GM18499 (cell line): ENCODE measurements around the gene ELK4.

ENCODE experiments used
- ATAC-seq: cut with Tn5 transposase; IDR thresholded peaks from one replicate; pipeline ENCODE4 v1.9.1; 2021; ENCODE audit warnings: moderate number of reproducible peaks; ENCODE audit not compliant: insufficient read depth, unreplicated experiment

Gene ELK4, protein sequence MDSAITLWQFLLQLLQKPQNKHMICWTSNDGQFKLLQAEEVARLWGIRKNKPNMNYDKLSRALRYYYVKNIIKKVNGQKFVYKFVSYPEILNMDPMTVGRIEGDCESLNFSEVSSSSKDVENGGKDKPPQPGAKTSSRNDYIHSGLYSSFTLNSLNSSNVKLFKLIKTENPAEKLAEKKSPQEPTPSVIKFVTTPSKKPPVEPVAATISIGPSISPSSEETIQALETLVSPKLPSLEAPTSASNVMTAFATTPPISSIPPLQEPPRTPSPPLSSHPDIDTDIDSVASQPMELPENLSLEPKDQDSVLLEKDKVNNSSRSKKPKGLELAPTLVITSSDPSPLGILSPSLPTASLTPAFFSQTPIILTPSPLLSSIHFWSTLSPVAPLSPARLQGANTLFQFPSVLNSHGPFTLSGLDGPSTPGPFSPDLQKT

DNA sequence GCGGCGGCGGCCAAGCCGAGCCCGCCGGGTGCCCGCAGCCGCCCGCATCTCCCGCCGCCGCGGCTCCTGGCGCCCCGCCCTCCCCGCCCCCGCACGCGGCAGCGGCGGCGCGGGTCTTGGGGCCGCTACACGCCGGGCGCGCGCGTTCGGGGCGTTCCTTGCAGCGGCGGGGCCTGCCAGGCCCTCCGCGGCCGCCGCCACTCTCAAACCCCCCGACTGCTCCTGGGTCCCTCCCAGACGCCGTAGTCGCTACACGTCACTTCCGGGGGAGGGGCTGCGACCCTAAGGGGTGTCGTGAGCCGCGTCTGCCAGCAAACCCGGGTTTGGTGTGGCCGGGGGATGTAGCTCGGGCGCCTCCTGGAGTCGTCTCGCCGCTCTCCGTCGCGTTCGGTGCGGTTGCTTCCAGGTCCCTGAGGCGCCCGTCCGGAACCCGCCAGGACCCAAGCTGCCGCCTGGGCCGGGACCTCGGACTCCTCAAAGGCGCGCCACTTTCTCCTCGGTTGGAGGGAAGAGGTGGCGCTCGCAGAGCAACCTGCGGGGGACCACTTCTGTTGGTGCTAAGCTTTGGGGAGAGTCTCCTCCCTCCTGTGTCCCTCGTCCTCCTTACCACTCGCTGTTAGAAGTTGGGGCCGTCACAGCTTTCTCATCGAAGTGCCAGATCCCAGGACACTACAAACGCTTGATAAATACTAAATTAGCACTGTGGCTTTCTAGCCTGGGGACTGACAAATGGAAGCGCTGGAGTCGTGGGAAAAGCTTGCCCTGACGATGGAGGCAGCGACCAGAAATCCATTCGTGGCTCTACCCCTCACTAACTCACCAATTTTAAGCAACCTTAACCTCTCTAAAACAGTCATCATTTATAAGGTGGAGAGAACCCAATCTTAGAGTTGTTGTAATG is at the start of gene ELK4:
Gene ELK4, minus strand, starts transcription at position 244 of the 901 bp plus-strand sequence. CDS start 8,129 bp downstream, outside the sequence.
- peak; percentile 37 for ATAC-seq

DNA sequence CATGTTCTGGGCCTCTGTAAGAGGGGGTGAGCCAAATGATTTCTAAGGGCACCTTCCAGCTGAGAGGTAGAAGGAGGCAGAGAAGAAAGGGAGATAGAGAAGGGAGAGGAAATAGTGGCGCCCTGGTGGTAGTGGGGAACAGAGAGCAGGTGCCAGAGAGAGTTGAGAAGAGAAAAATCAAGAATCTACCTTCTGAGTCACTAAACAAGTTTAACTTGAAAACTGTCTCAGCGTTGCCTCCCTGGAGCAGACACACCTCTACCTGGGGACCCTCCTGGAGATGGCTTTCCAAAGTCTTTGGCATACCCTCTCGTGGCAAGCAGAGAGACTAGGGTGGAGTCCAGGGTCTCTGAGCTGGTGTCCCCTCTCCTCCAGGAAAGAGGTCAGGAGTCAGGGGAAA is 49.6 kb upstream of the ELK4 start:
- ATAC-seq = no peak

DNA sequence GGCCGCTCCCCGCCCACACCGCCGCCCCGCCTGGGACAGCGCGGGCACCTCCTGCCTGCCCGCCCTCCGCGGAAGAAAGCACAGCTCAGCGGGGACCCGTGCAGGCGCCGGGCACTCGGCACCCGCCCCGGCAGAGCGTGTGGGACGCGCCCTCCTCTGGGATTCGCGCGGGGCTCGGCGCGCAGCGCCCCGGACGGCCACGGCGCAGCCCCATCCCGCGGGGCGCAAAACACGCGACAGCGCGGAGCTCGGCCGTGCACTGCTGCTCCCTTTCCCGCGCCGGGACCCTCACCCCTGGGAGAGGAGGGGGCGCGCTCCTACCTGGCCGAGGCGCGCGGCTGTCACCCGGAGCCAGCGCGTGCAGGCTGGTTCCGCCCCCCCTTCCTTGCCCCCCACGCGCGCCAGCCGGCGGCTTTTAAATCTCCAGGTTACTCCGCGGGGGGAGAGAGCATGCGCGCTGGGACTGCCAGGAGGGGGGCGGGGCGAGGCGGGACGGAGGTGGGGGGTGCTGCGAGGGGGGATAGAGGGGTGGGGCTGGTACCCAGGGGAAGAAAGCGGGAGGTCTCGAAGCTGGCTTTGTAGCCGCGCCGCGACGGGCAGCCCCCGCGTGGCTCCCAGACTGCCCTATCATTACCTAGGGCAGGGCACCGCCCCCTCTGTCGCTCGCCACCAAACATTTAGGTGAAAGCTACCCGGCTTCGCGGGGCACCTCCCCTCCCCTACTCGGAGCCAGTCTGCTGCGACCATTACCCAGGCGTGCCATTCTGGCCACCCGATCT is 48.5 kb upstream of the ELK4 start, which contains the start of gene SLC45A3:
Gene SLC45A3, minus strand, starts transcription at position 437 of the 779 bp plus-strand sequence. CDS start 15,853 bp downstream, outside the sequence.
- ATAC-seq = no peak

DNA sequence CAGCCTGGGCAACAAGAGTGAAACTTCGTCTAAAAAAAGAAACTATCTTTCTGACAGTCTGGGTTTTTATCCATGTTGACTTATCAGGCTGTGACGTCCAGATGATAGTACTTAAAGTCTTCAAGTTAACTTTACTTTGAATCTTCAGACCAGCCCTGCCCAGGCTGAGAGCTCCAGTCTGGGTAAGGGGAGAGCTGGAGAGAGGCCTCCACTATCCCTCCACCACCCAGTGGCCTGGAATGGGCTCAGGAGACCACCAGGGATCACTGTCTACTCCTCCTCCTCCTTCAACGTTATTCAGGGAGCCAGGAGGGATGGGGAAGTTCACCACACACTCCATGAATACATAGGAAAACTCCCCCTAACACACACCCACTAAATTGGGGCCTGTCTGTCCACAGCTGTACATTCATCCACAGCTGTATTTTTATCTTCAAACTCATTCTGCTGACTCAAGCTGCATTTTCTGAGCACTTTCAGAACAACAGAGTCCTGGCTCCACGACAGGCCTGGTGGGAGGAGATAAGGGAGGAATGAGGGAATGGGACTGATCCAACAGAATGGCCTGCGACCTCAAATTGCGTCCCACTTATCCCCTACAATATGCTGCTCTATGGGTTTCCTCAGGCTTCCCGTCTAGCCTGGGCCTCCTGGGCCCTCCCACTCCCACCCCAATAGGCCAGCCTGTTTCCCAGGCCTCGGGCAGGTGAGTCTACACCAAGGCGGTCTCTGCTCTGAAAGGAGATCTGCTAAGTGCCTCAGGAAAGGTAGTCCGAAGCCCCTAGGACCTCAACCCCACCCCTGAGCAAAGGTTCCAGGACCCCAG is 46.7 kb upstream of the ELK4 start:
- ATAC-seq = no peak

DNA sequence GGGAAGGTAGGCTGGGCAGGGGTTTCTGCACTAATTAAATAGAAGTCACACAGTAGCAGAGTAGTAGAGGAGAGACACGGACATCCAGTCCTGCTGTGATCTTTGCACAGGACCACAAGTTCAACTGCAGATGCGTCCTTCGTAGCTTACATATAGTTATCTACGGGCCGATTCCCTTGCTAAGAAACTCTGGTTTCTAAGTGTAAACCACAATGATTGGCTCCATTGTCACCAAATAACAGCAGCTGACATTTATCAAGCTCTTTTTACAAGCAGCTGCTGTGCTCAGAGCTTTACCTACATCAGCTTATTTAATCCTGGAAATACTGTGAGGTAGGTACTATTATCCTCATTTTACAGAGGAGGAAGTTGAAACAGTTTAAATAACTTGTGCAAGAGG is 45.4 kb upstream of the ELK4 start:
- no peak for ATAC-seq

DNA sequence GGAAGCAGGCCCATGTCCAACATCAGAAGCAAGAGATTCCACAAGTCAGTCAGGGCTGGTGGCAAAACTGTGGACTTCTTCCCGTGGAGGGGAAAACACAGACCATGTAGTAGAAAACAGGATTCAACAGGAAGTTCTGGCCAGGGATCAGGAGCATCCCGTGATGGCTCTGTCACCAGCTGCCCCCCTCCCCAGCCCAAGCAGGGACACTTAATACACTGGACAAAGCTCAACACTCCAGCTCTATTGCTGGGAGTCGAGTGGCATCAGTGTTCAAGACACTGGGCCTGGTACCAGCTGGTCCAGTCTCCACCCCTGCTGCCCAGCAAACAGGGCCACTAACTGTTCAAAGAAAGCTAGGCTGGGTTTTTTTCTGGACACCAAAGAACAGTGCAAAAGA is 44.8 kb upstream of the ELK4 start:
- ATAC-seq = no peak

DNA sequence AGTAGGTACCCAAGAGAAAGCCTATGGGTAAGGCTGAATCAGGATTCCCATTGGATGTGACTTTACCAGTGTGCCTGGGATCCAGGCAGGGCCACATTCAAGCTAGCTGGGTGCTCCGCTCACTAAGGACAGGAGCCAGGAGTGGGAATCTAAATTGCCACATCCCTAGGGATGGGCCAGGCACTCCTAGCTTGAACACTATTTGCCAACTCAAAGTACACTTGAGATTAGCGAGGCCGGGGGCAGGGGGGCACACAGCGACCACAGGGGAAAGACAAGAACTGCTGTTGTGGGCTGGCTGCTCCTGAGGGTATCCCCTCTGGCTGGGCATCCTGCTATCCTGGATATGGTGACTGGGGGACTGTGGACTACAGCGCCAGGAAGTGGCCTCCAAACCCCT is 44.2 kb upstream of the ELK4 start:
- no peak for ATAC-seq

DNA sequence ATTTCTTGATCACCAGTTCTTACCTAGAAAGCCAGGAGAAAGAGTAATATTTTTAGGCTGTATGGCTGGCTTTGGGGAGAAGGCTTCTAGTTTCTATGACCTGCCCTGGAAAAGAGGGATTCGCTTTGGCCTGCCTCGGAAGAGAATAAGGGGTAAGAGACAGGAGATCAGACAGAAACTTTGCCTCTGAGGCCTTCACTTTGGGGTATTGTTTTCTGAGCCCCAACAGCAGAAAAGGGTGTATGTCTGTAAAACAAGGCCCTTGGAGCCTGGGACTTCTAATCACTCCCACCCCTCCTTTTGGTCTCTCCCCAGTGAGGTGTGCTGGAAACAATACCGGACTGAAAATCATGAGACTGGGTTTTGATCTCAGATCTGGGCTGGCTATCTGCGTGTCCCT is 43.4 kb upstream of the ELK4 start:
- ATAC-seq = no peak

DNA sequence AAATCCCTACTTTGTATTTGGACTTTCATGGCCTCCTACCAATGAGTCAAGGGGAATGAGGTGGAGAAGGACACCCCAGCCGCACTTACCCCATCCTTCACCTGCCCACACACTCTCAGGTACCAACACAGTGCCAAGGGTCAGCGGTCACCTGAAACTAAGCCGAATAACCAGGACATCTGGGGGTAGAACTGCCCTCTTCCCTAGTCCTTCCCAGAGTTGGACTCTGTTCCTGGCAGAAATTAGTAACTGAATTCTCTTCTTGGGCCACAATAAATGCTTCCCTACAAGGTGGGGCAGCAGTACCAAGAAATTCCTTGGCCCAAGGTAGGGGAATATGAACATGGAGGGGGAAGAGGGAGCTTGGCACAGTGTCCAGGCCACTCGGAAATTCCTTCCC is 41.2 kb upstream of the ELK4 start:
- no peak for ATAC-seq

DNA sequence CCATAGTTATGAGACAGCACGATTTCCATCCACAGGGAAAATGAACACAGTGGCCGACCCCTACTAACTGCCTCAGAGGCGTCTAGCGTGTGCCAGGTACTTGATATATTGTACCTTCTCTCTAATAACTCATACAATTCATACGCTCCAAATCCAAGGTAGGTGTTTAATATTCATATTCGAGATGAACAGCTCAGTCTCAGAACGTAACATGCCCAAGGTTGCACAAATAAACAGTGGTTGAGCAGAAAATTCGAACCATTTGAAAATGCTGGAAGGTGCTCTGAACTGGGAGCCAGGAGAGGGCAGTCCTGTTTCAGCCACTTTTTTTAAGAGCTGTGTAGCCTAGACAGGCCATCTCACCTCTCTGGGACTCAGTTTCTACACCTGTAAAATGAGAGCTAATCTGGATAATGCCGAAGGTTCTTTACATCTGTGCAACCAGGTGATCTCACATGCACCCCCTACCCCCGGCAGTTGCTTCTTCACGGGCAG is 40.6 kb upstream of the ELK4 start:
- ATAC-seq = no peak

DNA sequence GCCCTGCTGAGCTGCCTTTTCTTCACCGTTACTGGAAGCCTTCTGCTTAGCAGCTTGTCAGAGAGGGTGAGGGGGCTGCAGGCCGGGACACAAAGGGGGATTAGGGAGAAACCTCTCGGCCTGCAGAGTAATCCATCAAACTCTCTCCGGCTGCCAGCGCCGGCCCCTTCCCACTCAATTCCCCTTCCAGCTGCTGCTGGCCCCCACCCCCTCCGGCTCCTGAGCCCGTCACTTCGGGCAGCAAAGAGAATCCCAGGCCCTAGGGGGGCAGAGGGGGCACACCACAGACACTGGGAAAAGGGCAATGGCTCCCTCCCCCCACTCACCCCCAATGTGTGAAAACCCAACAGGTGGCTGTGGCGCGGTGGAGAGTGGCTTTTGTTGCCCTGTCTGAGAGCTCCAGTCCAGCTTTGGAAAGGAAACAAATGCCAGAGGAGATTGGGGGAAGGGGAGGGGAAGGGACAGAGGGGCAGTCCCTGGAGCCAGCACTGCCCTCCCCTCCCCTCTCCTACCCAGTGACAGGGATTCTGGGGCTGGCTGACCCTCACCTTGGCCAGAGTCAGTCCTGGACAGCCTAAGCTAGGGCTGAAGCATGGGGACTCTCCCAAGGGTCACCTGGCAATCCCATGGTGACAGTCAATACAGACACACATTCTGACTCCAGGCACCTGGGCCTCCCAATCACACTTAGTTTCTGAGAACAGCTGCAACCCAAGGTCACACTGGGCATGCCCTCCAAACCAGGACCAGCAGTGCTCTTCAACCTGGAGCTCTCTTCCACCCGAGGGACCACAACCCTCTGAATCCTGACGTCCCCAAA is 39.0 kb upstream of the ELK4 start:
- no peak for ATAC-seq

DNA sequence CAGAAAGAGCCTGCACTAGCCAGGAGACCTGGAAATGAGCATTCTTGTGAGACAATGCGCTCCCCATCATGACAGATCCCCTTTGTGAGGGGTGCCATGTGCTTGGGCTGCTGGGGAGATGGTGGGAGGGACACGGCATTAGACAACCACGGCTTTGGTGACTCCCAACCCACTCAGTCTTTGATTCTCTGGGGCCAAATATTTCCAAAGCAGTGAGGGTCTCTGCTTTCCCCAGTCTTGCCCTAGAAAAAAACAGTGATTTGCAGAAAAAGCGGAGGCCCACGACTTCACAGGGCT is 38.3 kb upstream of the ELK4 start:
- ATAC-seq = no peak

DNA sequence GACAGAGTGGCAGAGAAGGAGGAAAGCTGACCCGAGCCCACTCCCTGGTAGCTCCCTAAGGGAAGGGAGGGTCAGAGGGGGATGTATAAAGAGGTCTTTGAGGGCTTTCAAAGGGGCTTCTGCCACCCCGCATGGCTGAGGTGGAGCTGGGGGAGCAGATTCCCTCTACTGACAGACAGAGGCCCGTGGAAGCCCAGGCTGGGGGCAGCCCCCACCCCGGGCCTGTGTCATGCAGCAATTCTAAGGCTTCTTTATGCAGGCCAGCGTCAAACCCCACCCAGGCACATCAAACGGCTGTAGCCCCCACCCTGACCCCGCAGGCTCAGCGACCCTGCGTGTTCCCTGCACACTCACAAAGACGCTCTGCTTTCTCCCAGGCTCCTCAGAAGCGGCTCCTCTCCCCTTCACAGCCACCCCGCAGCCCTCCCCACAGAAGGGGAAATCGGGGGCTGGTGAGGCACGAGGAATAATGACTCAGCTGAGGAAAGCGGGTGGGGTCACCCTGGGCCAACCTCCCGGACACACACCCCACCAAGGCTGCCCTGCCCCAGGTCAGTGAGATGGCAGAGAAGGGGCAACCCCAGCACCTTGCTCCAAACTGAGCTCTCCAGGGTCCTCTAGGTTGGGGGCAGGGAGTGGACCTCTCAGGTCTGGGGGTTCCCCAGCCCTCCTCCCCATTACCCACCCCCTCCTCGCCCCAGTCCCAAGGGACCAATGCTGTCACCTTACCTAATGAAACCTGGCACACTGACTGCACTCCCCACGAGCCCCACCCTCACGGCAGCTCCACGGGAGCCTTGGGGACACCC is 37.7 kb upstream of the ELK4 start:
- no peak for ATAC-seq

DNA sequence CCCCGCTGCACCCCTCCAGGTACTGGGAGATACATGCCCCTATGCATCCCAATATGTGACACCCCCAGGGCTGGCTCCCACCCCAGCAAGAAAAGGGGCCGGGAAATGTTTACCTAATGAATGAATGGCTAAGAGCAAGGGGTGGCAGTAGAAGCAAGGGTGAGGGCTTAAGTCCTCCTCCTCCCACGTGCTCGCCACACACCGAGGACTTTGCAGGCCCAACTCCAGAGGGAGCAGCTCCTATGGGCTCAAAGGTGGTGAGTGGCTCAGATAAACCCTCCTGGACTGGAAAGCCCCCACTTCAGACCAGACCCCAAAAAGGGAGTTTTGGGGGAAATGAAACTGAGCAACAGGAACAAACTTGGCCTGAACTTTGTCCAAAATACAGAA is 37.1 kb upstream of the ELK4 start:
- no peak for ATAC-seq

DNA sequence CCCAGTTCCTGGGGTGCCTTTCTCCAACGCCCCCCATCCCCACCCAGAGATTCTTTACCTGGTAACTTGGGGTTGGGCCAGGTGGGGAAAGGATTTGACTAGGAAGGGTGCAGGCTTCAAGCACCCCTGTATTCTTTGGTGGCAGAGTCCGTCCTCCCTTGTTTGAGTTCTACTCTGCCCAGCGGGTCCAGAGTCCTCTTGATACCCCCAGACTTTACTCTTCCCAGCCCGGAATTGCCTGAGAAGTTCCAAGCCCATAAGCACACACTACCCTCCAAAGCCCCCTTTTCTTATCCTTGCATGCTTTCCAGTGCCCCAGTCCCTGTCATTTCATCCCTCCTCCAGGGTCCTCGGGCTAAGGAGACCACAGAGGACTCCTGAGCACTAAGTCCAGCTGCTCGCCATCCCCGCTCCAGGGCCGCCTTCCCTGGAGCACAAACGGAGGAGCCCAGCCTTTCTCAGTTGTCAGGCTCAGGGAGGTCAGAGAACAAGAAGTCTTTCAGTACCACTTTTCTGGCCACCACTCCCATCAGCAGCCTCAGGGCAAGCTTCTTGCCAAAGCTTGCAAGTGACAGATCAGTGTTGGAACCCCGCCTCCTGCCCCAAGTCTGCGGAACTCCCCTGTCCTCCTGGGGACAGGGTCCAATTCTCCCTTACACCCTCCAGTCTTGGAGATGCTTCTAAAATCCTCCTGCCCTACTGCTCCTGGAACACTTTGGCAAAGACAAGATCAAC is 36.3 kb upstream of the ELK4 start:
- ATAC-seq = no peak

DNA sequence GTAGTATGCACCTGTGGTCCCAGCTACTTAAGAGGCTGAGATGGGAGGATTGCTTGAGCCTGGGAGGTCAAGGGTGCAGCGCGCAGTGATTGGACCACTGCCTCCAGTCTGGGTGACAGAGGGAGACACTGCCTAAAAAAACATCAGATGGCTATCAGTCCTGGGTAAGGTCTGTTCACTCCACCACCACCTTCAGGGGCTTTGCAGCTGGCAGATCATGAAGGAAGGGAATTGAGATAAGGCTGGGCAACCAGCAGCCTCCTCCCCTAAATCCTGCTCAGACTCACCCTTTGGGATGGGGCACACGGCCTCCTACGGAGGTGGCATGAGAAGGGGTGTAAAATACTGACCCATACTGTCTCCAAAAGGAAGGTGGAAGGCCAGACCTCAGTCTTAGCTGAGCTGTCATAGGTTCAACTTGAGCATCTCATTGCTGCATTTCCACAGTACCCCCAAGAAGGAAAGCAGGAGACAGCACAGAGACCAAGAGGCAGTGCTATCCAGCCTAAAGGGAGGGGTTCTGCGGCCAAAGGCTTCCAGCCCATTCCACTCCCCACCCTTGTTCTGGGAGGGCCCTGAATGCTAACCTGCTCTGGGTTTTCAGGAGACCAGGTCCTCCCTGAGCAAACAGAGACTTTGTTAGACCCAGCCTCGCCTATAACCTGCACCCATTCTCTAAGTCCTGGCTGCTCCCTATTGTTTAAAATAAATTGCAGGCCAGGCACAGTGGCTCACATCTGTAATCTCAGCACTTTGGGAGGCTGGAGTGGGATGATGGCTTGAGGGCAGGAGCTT is 34.8 kb upstream of the ELK4 start:
- no peak for ATAC-seq
